Measurements from ENCODE around the gene RTEL1.

The RTEL1 gene

GRCh38 chr20:63653041-63653973, 4.8 kb upstream of the RTEL1 start, which contains the start of gene STMN3:
Gene STMN3 (minus strand): TSS chr20:63653424. CDS start chr20:63653345, 79 bp downstream.
- Histone ChIP-seq H3K79me2 (ENCODE audit: control insufficient read depth, low read length) (no peaks in the 10 kb centered on the region), H3F3A (ENCODE audit: control insufficient read depth, insufficient read depth) (no peaks in the 10 kb centered on the region), H4K20me1 (ENCODE audit: control insufficient read depth, insufficient read depth, low read depth, low read length) (no peaks in the 10 kb centered on the region; the same call in 1 of the 2 replicates), H3K4me3 (ENCODE audit: low read length) (peak within 1 kb of the TSS; percentile 77), H3K9me2 (replicated peaks; ENCODE audit: control insufficient read depth, low read length) (no peaks in the 10 kb centered on the region), H3K4me2 (ENCODE audit: low read length) (peak within 1 kb of the TSS; percentile 73), H3K27me3 (ENCODE audit: control insufficient read depth, low read length) (peaks cover 16% of the 10 kb centered on the region), H3K9me3 (ENCODE audit: control insufficient read depth, insufficient read depth, low read length) (no peaks in the 10 kb centered on the region), H3K4me1 (ENCODE audit: control insufficient read depth, low read length) (peaks cover 34% of the 10 kb centered on the region), H3K36me3 (ENCODE audit: control insufficient read depth, low read length) (no peaks in the 10 kb centered on the region), H3K27ac (ENCODE audit: low read depth, low read length) (no peak within 1 kb of the TSS)
- TF ChIP-seq EZH2phosphoT487 (IDR thresholded peaks at IDR 0.05; ENCODE audit: borderline replicate concordance, low read length): no peak
- no peak for TF ChIP-seq CTCF (IDR thresholded peaks at IDR 0.05; ENCODE audit: low read depth, low read length, poor library complexity, severe bottlenecking)

- H3K9me2 ChIP-seq (replicated peaks; ENCODE audit: control insufficient read depth, low read length): no peaks in the 10 kb centered on the region
- peaks cover 5% of the 10 kb centered on the region; the same call in 1 of the 2 replicates for H3K36me3 ChIP-seq (ENCODE audit: control insufficient read depth, low read length)
- H3K4me3 ChIP-seq (ENCODE audit: low read length): peak overlapping the region; percentile 77
- H3F3A ChIP-seq (ENCODE audit: control insufficient read depth, insufficient read depth): no peaks in the 10 kb centered on the region
- peak overlapping the region; percentile 69 for H3K4me2 ChIP-seq (ENCODE audit: low read length)
- H4K20me1 ChIP-seq (ENCODE audit: control insufficient read depth, insufficient read depth, low read depth, low read length): peaks cover 4% of the 10 kb centered on the region; the same call in 1 of the 2 replicates
- peaks cover 7% of the 10 kb centered on the region for H3K79me2 ChIP-seq (ENCODE audit: control insufficient read depth, low read length)
- H3K27me3 ChIP-seq (ENCODE audit: control insufficient read depth, low read length): peaks cover 16% of the 10 kb centered on the region
- H3K4me1 ChIP-seq (ENCODE audit: control insufficient read depth, low read length): peaks cover 36% of the 10 kb centered on the region
- TF ChIP-seq CTCF (IDR thresholded peaks at IDR 0.05; ENCODE audit: low read depth, low read length, poor library complexity, severe bottlenecking): no peak
- no peak for TF ChIP-seq EZH2phosphoT487 (IDR thresholded peaks at IDR 0.05; ENCODE audit: borderline replicate concordance, low read length)
- no peak overlapping the region for H3K27ac ChIP-seq (ENCODE audit: low read depth, low read length)
- no peaks in the 10 kb centered on the region for H3K9me3 ChIP-seq (ENCODE audit: control insufficient read depth, insufficient read depth, low read length)
These were observed 4.0 kb upstream of the RTEL1 start for GRCh38 chr20:63653974-63654668.

GRCh38 chr20:63655249-63655648, 2.9 kb upstream of the RTEL1 start:
- H3F3A ChIP-seq (ENCODE audit: control insufficient read depth, insufficient read depth): no peaks in the 10 kb centered on the region
- peaks cover 8% of the 10 kb centered on the region; the same call in 1 of the 2 replicates for H4K20me1 ChIP-seq (ENCODE audit: control insufficient read depth, insufficient read depth, low read depth, low read length)
- no peaks in the 10 kb centered on the region for H3K9me3 ChIP-seq (ENCODE audit: control insufficient read depth, insufficient read depth, low read length)
- no peak overlapping the region for H3K4me2 ChIP-seq (ENCODE audit: low read length)
- no peak overlapping the region for H3K27ac ChIP-seq (ENCODE audit: low read depth, low read length)
- H3K9me2 ChIP-seq (replicated peaks; ENCODE audit: control insufficient read depth, low read length): no peaks in the 10 kb centered on the region
- H3K79me2 ChIP-seq (ENCODE audit: control insufficient read depth, low read length): peaks cover 18% of the 10 kb centered on the region
- H3K4me3 ChIP-seq (ENCODE audit: low read length): no peak overlapping the region
- H3K27me3 ChIP-seq (ENCODE audit: control insufficient read depth, low read length): peaks cover 16% of the 10 kb centered on the region
- TF ChIP-seq CTCF (IDR thresholded peaks at IDR 0.05; ENCODE audit: low read depth, low read length, poor library complexity, severe bottlenecking) (no peak), EZH2phosphoT487 (IDR thresholded peaks at IDR 0.05; ENCODE audit: borderline replicate concordance, low read length) (no peak)
- H3K36me3 ChIP-seq (ENCODE audit: control insufficient read depth, low read length): peaks cover 5% of the 10 kb centered on the region; the same call in 1 of the 2 replicates
- H3K4me1 ChIP-seq (ENCODE audit: control insufficient read depth, low read length): peaks cover 41% of the 10 kb centered on the region

All from DOHH2 (cell line).